GM12878 (cell line): ENCODE data around the gene RPL37A.

ENCODE experiments used
- BCLAF1 ChIP-seq: fragments of 450-650 bp; IDR thresholded peaks from 2 replicates; pipeline ENCODE4 v1.6.1; 2017; ENCODE audit warnings: antibody characterized with exemption, mild to moderate bottlenecking, moderate library complexity
- CTCF ChIP-seq, 3 experiments: IDR thresholded peaks in 2 of 3; conservative IDR thresholded peaks in 1 of 3; 2 replicates each; pipeline ENCODE4 v1.5.1; 2011; ENCODE audit warnings: low read depth in 3 of 3, low read length in 3 of 3, mild to moderate bottlenecking in 3 of 3, control low read depth in 2 of 3, moderate library complexity in 2 of 3, inconsistent platforms in 1 of 3, mixed read lengths in 1 of 3; ENCODE audit not compliant: control insufficient read depth in 2 of 3, insufficient read depth in 1 of 3; ENCODE audit errors: extremely low read depth in 1 of 3
- MAX ChIP-seq: IDR thresholded peaks from 2 replicates; pipeline ENCODE4 v1.6.1; 2012; ENCODE audit warnings: low read depth, low read length, improper control_type of control experiment
- RB1 ChIP-seq: fragments of 450-650 bp; formaldehyde crosslinking; IDR thresholded peaks from 2 replicates; pipeline ENCODE4 v1.6.1; 2017; ENCODE audit warnings: mild to moderate bottlenecking, borderline replicate concordance

GRCh38 chr2:216537366-216537765 lies 38.7 kb downstream of the RPL37A start:
- TF ChIP-seq RB1 = no peak
- no peak for TF ChIP-seq BCLAF1
- no peak for TF ChIP-seq CTCF (IDR thresholded peaks at IDR 0.05 in 2 of 3, conservative IDR thresholded peaks at IDR 0.05 in 1 of 3; ENCODE audit: control insufficient read depth in 2 of 3, extremely low read depth in 1 of 3, insufficient read depth in 1 of 3, low read depth in 3 of 3, low read length in 3 of 3)
- no peak for TF ChIP-seq MAX
